Erythroblast (primary cell): ENCODE results near the gene EPB41L1.
A peak's percentile ranks its signal among the peaks of the same experiment; 100 is the strongest.

Experiments
- DNase-seq, 2 experiments: peaks; one replicate each; lab custom pipeline; 2025; lab: John Stamatoyannopoulos, UW
- GATA1 ChIP-seq: IDR thresholded peaks from 2 replicates; pipeline ENCODE4 v1.6.1; 2011; ENCODE audit warnings: low read depth, mild to moderate bottlenecking, control low read depth, low read length, moderate library complexity
- POLR2A ChIP-seq: IDR thresholded peaks from 2 replicates; pipeline ENCODE4 v1.6.1; 2011; ENCODE audit warnings: mild to moderate bottlenecking, low read length

The EPB41L1 gene

GRCh38 chr20:36202891-36203338, 48.4 kb downstream of the EPB41L1 start:
- TF ChIP-seq GATA1 = no peak
- TF ChIP-seq POLR2A = no peak
- DNase-seq = peak; percentile 54 to 78

GRCh38 chr20:36203861-36204260, 49.3 kb downstream of the EPB41L1 start:
- no peak for DNase-seq
- TF ChIP-seq POLR2A = no peak
- TF ChIP-seq GATA1 = no peak

- TF ChIP-seq GATA1 (no peak), POLR2A (no peak)
- DNase-seq = no peak
These were observed 50.5 kb downstream of the EPB41L1 start for GRCh38 chr20:36205026-36205425.

GRCh38 chr20:36206068-36206467, 51.5 kb downstream of the EPB41L1 start:
- no peak for DNase-seq
- no peak for TF ChIP-seq POLR2A
- TF ChIP-seq GATA1 = no peak

- DNase-seq = no peak
- TF ChIP-seq POLR2A (no peak), GATA1 (no peak)
These were observed 52.1 kb downstream of the EPB41L1 start for GRCh38 chr20:36206641-36207040.

- no peak for DNase-seq
- TF ChIP-seq POLR2A (no peak), GATA1 (no peak)
These were observed 53.1 kb downstream of the EPB41L1 start for GRCh38 chr20:36207602-36208001.

GRCh38 chr20:36208257-36208656, 53.7 kb downstream of the EPB41L1 start:
- no peak for TF ChIP-seq POLR2A
- TF ChIP-seq GATA1 = no peak
- no peak for DNase-seq

GRCh38 chr20:36210436-36211021, 56.0 kb downstream of the EPB41L1 start:
- no peak for DNase-seq
- TF ChIP-seq POLR2A (no peak), GATA1 (no peak)

- TF ChIP-seq GATA1 (no peak), POLR2A (no peak)
- no peak for DNase-seq
These were observed 58.8 kb downstream of the EPB41L1 start for GRCh38 chr20:36213362-36213761.

GRCh38 chr20:36214684-36215256, 60.2 kb downstream of the EPB41L1 start:
- TF ChIP-seq GATA1 = no peak
- no peak for TF ChIP-seq POLR2A
- peak; percentile 30 to 48 for DNase-seq

GRCh38 chr20:36215778-36216177, 61.2 kb downstream of the EPB41L1 start:
- TF ChIP-seq POLR2A (no peak), GATA1 (no peak)
- DNase-seq = no peak

- DNase-seq = no peak
- TF ChIP-seq GATA1 (no peak), POLR2A (no peak)
These were observed 61.9 kb downstream of the EPB41L1 start for GRCh38 chr20:36216314-36217025.

GRCh38 chr20:36217226-36217625, 62.7 kb downstream of the EPB41L1 start:
- TF ChIP-seq POLR2A (no peak), GATA1 (no peak)
- DNase-seq = no peak

- DNase-seq = no peak
- no peak for TF ChIP-seq POLR2A
- TF ChIP-seq GATA1 = no peak
These were observed 64.0 kb downstream of the EPB41L1 start for GRCh38 chr20:36218380-36219064.
